Panc1 (cell line): ENCODE data around the gene CCM2L. TPM values are rescaled to one million over a fixed set of nuclear protein-coding genes. Genes with fewer than 3 reads are reported as not detected.

Experiments used
- ATAC-seq: fragments of 200-7000 bp; cut with Tn5 transposase; 2 replicates; pipeline ENCODE4 v1.9.1; 2020; ENCODE audit warnings: mild to moderate bottlenecking, moderate library complexity
- BruUV-seq: library from RNA; stranded (reverse); fragments of 400-500 nt; replicated peaks from 2 replicates; lab custom pipeline; 2021; lab: Mats Ljungman, UMichigan
- CTCF ChIA-PET: fragments of 300-600 bp; sonication (Branson Sonifier 250); formaldehyde crosslinking; loops from one replicate; lab custom pipeline; 2022; ENCODE audit warnings: antibody characterized with exemption; lab: Charles Lee
- POLR2A ChIA-PET: fragments of 300-600 bp; sonication (Branson Sonifier 250); formaldehyde crosslinking; loops from one replicate; lab custom pipeline; 2022; ENCODE audit warnings: antibody characterized with exemption; lab: Charles Lee
- DNase-seq: peaks from one replicate; pipeline ENCODE4 v3.0.0-alpha.2; 2010; ENCODE audit warnings: low read depth, low spot score
- H3K27ac ChIP-seq: 2 replicates; pipeline ENCODE4 v1.5.1; 2011; ENCODE audit warnings: mild to moderate bottlenecking, low read length, inconsistent platforms
- H3K27me3 ChIP-seq: fragments of 200-500 bp; sonication (Bioruptor generic); 2 replicates; pipeline ENCODE4 v1.6.0; 2014; ENCODE audit warnings: low read length, inconsistent platforms; ENCODE audit not compliant: control insufficient read depth, insufficient read depth
- H3K36me3 ChIP-seq: fragments of 200-500 bp; sonication (Bioruptor generic); 2 replicates; pipeline ENCODE4 v1.5.1; 2014; ENCODE audit warnings: inconsistent platforms, mild to moderate bottlenecking, low read length, moderate library complexity; ENCODE audit not compliant: control insufficient read depth, insufficient read depth
- H3K4me1 ChIP-seq: 2 replicates; pipeline ENCODE4 v1.5.1; 2011; ENCODE audit warnings: inconsistent platforms, mild to moderate bottlenecking, low read length, moderate library complexity; ENCODE audit not compliant: control insufficient read depth, insufficient read depth
- H3K4me3 ChIP-seq, 2 experiments: 2 replicates each; pipeline ENCODE4 v1.5.1; 2011 to 2012; ENCODE audit warnings: low read depth in 2 of 2, low read length in 2 of 2, mild to moderate bottlenecking in 2 of 2, inconsistent platforms in 1 of 2, moderate library complexity in 1 of 2
- H3K9me3 ChIP-seq: fragments of 200-500 bp; sonication (Bioruptor generic); 2 replicates; pipeline ENCODE4 v1.5.1; 2014; ENCODE audit warnings: low read depth, mild to moderate bottlenecking, inconsistent platforms, low read length, moderate library complexity; ENCODE audit not compliant: control insufficient read depth, insufficient read depth
- CTCF ChIP-seq: fragments of 450-650 bp; IDR thresholded peaks from 2 replicates; pipeline ENCODE4 v1.5.1; 2017; ENCODE audit warnings: mild to moderate bottlenecking
- POLR2AphosphoS5 ChIP-seq: IDR thresholded peaks from 2 replicates; pipeline ENCODE4 v1.6.1; 2012; ENCODE audit warnings: mild to moderate bottlenecking, low read depth, low read length, moderate library complexity
- REST ChIP-seq, 2 experiments: IDR thresholded peaks; 2 replicates each; pipeline ENCODE4 v1.6.1; 2011 to 2012; ENCODE audit warnings: low read depth in 2 of 2, control low read depth in 1 of 2, low read length in 1 of 2, mild to moderate bottlenecking in 1 of 2, moderate library complexity in 1 of 2; ENCODE audit not compliant: insufficient read depth in 1 of 2
- SIN3A ChIP-seq: IDR thresholded peaks from 2 replicates; pipeline ENCODE4 v1.6.1; 2012; ENCODE audit warnings: low read depth, mild to moderate bottlenecking, low read length, moderate library complexity, borderline replicate concordance; ENCODE audit not compliant: insufficient read depth
- TCF7L2 ChIP-seq: IDR thresholded peaks from 2 replicates; pipeline ENCODE4 v1.6.1; 2011; ENCODE audit warnings: mild to moderate bottlenecking, low read depth, low read length, inconsistent platforms
- in situ Hi-C: cut with HindIII; loops from 2 replicates; pipeline ENCODE4 v1.10.0; 2016; ENCODE audit warnings: low sequenced_read_pairs, low pct_unique_long_range_greater_than_20kb
- intact Hi-C: fragments of 100-400 bp; cut with micrococcal nuclease; formaldehyde crosslinking; loops from one replicate; pipeline ENCODE4 v1.10.0; 2022; ENCODE audit not compliant: unreplicated experiment
- total RNA-seq: library from RNA; stranded (reverse); gene quantifications from one replicate; pipeline ENCODE4 v1.2.1, GENCODE V29; 2021; ENCODE audit not compliant: unreplicated experiment

Gene CCM2L
- total RNA-seq, 1 experiment from 2014 or later, result 45.4 TPM

DNA sequence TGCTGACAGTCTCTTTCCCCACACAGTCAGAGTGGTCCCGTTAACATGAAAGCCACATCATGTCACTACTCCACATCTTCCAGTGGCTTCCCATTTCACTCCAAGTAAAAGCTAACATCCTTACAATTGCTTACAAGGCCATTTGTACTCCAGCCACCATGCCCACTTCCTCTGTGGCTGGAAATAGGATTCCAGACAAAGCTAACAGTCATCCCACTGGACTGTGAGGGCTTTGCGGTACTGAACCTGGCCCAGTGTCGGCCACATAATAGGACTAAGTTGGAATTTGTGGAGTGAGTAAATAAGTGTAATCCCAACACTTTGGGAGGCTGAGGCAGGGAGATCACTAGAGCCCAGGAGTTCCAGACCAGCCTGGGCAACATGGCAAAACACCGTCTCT, 10.9 kb downstream of the CCM2L start:
- TF ChIP-seq SIN3A (no peak), TCF7L2 (no peak), POLR2AphosphoS5 (no peak)
- in situ Hi-C loops, result no loop called here

GRCh38 chr20:32024683-32025295, 14.6 kb downstream of the CCM2L start:
- ChIA-PET CTCF (interaction anchor here (0.7 to 1.0 kb wide), 2 partner anchors 34 to 172 kb away, joined by 3 to 8 read pairs; no protein-coding TSS in a partner anchor), POLR2A (interaction anchor here (0.7 kb wide), 1 partner anchor 215 kb away, joined by 3 read pairs; no protein-coding TSS in a partner anchor)
- ATAC-seq (peak; percentile 40; the same call in 1 of the 2 replicates), DNase-seq (no peak)
- no peak overlapping the region for H3K27ac ChIP-seq
- no peak overlapping the region for H3K4me3 ChIP-seq
- no TSS peak for BruUV-seq
- H3K27me3 ChIP-seq, result peaks cover 6% of the 10 kb centered on the region; the same call in 1 of the 2 replicates
- H3K4me1 ChIP-seq, result peaks cover 15% of the 10 kb centered on the region
- in situ Hi-C loops (no loop called here), intact Hi-C loops (no loop called here)
- H3K9me3 ChIP-seq, result no peaks in the 10 kb centered on the region
- no peak for TF ChIP-seq SIN3A
- TF ChIP-seq CTCF, result no peak
- no peak for TF ChIP-seq TCF7L2
- TF ChIP-seq POLR2AphosphoS5, result no peak
- no peak for TF ChIP-seq REST (IDR thresholded peaks at IDR 0.05; ENCODE audit: insufficient read depth in 1 of 2, low read depth in 2 of 2, low read length in 1 of 2)
- no peaks in the 10 kb centered on the region for H3K36me3 ChIP-seq

More for the DNA sequence above, 10.9 kb downstream of the CCM2L start:
- BruUV-seq, result no TSS peak
- H3K9me3 ChIP-seq, result no peaks in the 10 kb centered on the region
- H3K4me1 ChIP-seq, result peaks cover 19% of the 10 kb centered on the region
- ATAC-seq (no peak), DNase-seq (no peak)
- no peaks in the 10 kb centered on the region for H3K36me3 ChIP-seq
- CTCF ChIA-PET, result no interaction called here
- H3K27me3 ChIP-seq, result peaks cover 11% of the 10 kb centered on the region; the same call in 1 of the 2 replicates
- peak overlapping the region; percentile 40; the same call in 1 of the 2 replicates for H3K27ac ChIP-seq
- H3K4me3 ChIP-seq, result no peak overlapping the region
- POLR2A ChIA-PET, result interaction anchor here (0.9 kb wide), 1 partner anchor 89 kb away, joined by 3 read pairs; no protein-coding TSS in a partner anchor
- intact Hi-C loops, result no loop called here
